Activated CD8-positive, alpha-beta T cell treated with anti-CD3 and anti-CD28 coated beads for 36 hours (primary cell): ENCODE results near the gene OCA2. TPM values are rescaled to one million over a fixed set of nuclear protein-coding genes. Genes with fewer than 3 reads are reported as not detected.

Source experiments
- ATAC-seq: fragments of 200-7000 bp; cut with Tn5 transposase; one replicate; pipeline ENCODE4 v1.10.0; 2021; ENCODE audit warnings: mild to moderate bottlenecking, moderate library complexity
- CTCF ChIA-PET: fragments of 350-600 bp; sonication (Branson Sonifier 250); formaldehyde crosslinking; loops from one replicate; lab custom pipeline; 2021; ENCODE audit warnings: antibody characterized with exemption; lab: Charles Lee
- POLR2A ChIA-PET: fragments of 350-600 bp; sonication (Branson Sonifier 250); formaldehyde crosslinking; loops from one replicate; lab custom pipeline; 2021; ENCODE audit warnings: antibody characterized with exemption; lab: Charles Lee
- DNase-seq: peaks from one replicate; pipeline ENCODE4 v3.0.0-alpha.2; 2020
- H3K27ac Mint-ChIP-seq: one replicate; pipeline ENCODE4 v1.8.0; 2021; ENCODE audit warnings: mild to moderate bottlenecking, mixed read lengths
- H3K27me3 Mint-ChIP-seq: one replicate; pipeline ENCODE4 v1.8.0; 2021; ENCODE audit warnings: mixed read lengths
- H3K36me3 Mint-ChIP-seq: one replicate; pipeline ENCODE4 v1.8.0; 2021; ENCODE audit warnings: low read depth, mixed read lengths
- H3K4me1 Mint-ChIP-seq: one replicate; pipeline ENCODE4 v1.8.0; 2021; ENCODE audit warnings: low read depth, mixed read lengths
- H3K4me3 Mint-ChIP-seq: one replicate; pipeline ENCODE4 v1.8.0; 2021; ENCODE audit warnings: mild to moderate bottlenecking, moderate library complexity, mixed read lengths
- H3K9me3 Mint-ChIP-seq: one replicate; pipeline ENCODE4 v1.8.0; 2021; ENCODE audit warnings: mixed read lengths
- intact Hi-C: fragments of 100-400 bp; cut with micrococcal nuclease; formaldehyde crosslinking; loops from one replicate; pipeline ENCODE4 v1.10.0; 2022
- total RNA-seq, 2 experiments: library from RNA; stranded (reverse); gene quantifications; one replicate each; pipeline ENCODE4 v1.2.3, GENCODE V29; 2021
- TF ChIP-seq, protein P1 (sequence below): fragments of 200-600 bp; IDR thresholded peaks from one replicate; pipeline ENCODE4 v1.8.0; 2022; ENCODE audit warnings: antibody characterized with exemption, mild to moderate bottlenecking

Gene OCA2
- total RNA-seq, 2 experiments from 2014 or later: not detected

DNA sequence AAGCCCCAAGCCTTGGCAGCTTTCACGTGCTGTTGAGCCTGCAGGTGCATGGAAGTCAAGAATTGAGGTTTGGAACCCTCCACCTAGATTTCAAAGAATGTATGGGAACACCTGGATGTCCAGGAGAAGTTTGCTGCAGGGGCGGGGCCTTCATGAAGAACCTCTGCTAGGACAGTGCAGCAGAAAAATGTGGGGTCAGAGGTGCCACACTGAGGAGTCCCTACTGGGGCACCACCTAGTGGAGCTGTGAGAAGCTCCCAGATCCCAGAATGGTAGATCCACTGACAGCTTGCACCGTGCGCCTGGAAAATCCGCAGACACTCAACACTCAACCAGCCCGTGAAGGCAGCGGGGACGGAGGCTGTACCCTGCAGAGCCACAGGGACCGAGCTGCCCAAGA, 201.6 kb downstream of the OCA2 start:
- TF ChIP-seq, protein P1, sequence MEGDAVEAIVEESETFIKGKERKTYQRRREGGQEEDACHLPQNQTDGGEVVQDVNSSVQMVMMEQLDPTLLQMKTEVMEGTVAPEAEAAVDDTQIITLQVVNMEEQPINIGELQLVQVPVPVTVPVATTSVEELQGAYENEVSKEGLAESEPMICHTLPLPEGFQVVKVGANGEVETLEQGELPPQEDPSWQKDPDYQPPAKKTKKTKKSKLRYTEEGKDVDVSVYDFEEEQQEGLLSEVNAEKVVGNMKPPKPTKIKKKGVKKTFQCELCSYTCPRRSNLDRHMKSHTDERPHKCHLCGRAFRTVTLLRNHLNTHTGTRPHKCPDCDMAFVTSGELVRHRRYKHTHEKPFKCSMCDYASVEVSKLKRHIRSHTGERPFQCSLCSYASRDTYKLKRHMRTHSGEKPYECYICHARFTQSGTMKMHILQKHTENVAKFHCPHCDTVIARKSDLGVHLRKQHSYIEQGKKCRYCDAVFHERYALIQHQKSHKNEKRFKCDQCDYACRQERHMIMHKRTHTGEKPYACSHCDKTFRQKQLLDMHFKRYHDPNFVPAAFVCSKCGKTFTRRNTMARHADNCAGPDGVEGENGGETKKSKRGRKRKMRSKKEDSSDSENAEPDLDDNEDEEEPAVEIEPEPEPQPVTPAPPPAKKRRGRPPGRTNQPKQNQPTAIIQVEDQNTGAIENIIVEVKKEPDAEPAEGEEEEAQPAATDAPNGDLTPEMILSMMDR: no peak
- H3K27ac Mint-ChIP-seq: no peak overlapping the region
- H3K4me1 Mint-ChIP-seq: no peaks in the 10 kb centered on the region
- intact Hi-C loops: no loop called here
- no peaks in the 10 kb centered on the region for H3K27me3 Mint-ChIP-seq
- ATAC-seq (no peak), DNase-seq (no peak)
- ChIA-PET CTCF (no interaction called here), POLR2A (no interaction called here)
- H3K4me3 Mint-ChIP-seq: no peak overlapping the region
- H3K9me3 Mint-ChIP-seq: peaks cover 15% of the 10 kb centered on the region
- no peaks in the 10 kb centered on the region for H3K36me3 Mint-ChIP-seq

- Mint-ChIP-seq H3K4me1 (no peaks in the 10 kb centered on the region), H3K4me3 (no peak overlapping the region), H3K9me3 (peaks cover 17% of the 10 kb centered on the region), H3K36me3 (no peaks in the 10 kb centered on the region), H3K27ac (no peak overlapping the region), H3K27me3 (no peaks in the 10 kb centered on the region)
- TF ChIP-seq, protein P1: no peak
- CTCF ChIA-PET: no interaction called here
- POLR2A ChIA-PET: no interaction called here
- no peak for DNase-seq
- no peak for ATAC-seq
- intact Hi-C loops: no loop called here
Measured at GRCh38 chr15:27894645-27895044, 204.5 kb downstream of the OCA2 start.

- Mint-ChIP-seq H3K27ac (no peak overlapping the region), H3K9me3 (peaks cover 18% of the 10 kb centered on the region), H3K27me3 (no peaks in the 10 kb centered on the region), H3K36me3 (no peaks in the 10 kb centered on the region), H3K4me1 (no peaks in the 10 kb centered on the region), H3K4me3 (no peak overlapping the region)
- ChIA-PET CTCF (no interaction called here), POLR2A (no interaction called here)
- ATAC-seq: no peak
- no peak for DNase-seq
- TF ChIP-seq, protein P1: no peak
- intact Hi-C loops: no loop called here
Measured at GRCh38 chr15:27889258-27889657, 209.9 kb downstream of the OCA2 start.

DNA sequence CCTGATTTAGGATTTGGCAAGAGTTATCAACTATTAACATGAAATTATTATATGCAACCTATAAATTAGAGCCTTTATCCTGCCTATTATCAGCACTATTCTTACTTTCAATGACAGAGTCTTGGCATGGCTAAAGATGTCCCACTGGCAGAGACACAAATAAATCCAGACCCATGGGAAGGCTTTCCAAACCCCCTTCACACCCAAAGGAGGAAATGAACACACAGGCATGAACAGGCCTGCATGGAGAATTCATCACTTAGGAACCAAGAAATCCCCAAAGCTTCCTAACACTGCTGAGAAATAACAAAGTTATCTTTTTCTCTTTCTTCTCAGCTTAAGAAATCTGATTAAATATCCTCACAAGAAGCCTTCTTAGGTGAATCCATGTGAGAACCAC, 213.9 kb downstream of the OCA2 start:
- H3K36me3 Mint-ChIP-seq: no peaks in the 10 kb centered on the region
- no peak for DNase-seq
- intact Hi-C loops: no loop called here
- TF ChIP-seq, protein P1: no peak
- H3K9me3 Mint-ChIP-seq: peaks cover 8% of the 10 kb centered on the region
- no peak overlapping the region for H3K27ac Mint-ChIP-seq
- ATAC-seq: no peak
- no peaks in the 10 kb centered on the region for H3K4me1 Mint-ChIP-seq
- ChIA-PET POLR2A (no interaction called here), CTCF (no interaction called here)
- H3K27me3 Mint-ChIP-seq: no peaks in the 10 kb centered on the region
- no peak overlapping the region for H3K4me3 Mint-ChIP-seq

GRCh38 chr15:27884726-27885125, 214.4 kb downstream of the OCA2 start:
- no peaks in the 10 kb centered on the region for H3K27me3 Mint-ChIP-seq
- ChIA-PET POLR2A (no interaction called here), CTCF (no interaction called here)
- intact Hi-C loops: no loop called here
- H3K27ac Mint-ChIP-seq: no peak overlapping the region
- H3K36me3 Mint-ChIP-seq: no peaks in the 10 kb centered on the region
- ATAC-seq (no peak), DNase-seq (no peak)
- no peak overlapping the region for H3K4me3 Mint-ChIP-seq
- TF ChIP-seq, protein P1: no peak
- H3K4me1 Mint-ChIP-seq: no peaks in the 10 kb centered on the region
- peaks cover 8% of the 10 kb centered on the region for H3K9me3 Mint-ChIP-seq
